H1 (cell line): ENCODE data around the gene PPP1R1C. TPM values are rescaled to one million over a fixed set of nuclear protein-coding genes. Genes with fewer than 3 reads are reported as not detected.

ENCODE experiments used
- CTCF ChIA-PET: fragments of 300-600 bp; sonication (Branson Sonifier 250); formaldehyde crosslinking; loops from one replicate; lab custom pipeline; 2021; ENCODE audit not compliant: partially characterized antibody; lab: Charles Lee
- POLR2A ChIA-PET: fragments of 300-600 bp; sonication (Branson Sonifier 250); formaldehyde crosslinking; loops from one replicate; lab custom pipeline; 2021; ENCODE audit warnings: inconsistent platforms; ENCODE audit not compliant: partially characterized antibody; lab: Charles Lee
- DNase-seq, 2 experiments: peaks; one replicate each; pipeline versions ENCODE4 v3.0.0 to v3.0.0-alpha.2; 2010 to 2022; ENCODE audit warnings: low spot score in 2 of 2, low read depth in 1 of 2, mixed read lengths in 1 of 2
- FAIRE-seq: peaks from 2 replicates; lab custom pipeline; 2011; peaks lifted over from hg19 to GRCh38; lab: Jason Lieb, UNC
- H2AFZ ChIP-seq: 2 replicates; pipeline ENCODE4 v1.8.1; 2012; ENCODE audit warnings: low read length, inconsistent platforms
- H2AK5ac ChIP-seq: 2 replicates; pipeline ENCODE4 v1.6.1; 2013; ENCODE audit warnings: low read depth, low read length
- H2BK120ac ChIP-seq: replicated peaks from 2 replicates; pipeline ENCODE3; 2013; ENCODE audit warnings: low read depth, low read length, inconsistent platforms
- H2BK12ac ChIP-seq: 2 replicates; pipeline ENCODE4 v1.6.1; 2013; ENCODE audit warnings: low read depth, low read length
- H2BK15ac ChIP-seq: 2 replicates; pipeline ENCODE4 v1.6.1; 2013; ENCODE audit warnings: low read length
- H2BK20ac ChIP-seq: 2 replicates; pipeline ENCODE4 v1.6.1; 2013; ENCODE audit warnings: low read length
- H2BK5ac ChIP-seq: 2 replicates; pipeline ENCODE4 v1.6.1; 2013; ENCODE audit warnings: low read depth, low read length
- H3K14ac ChIP-seq: 2 replicates; pipeline ENCODE4 v1.6.1; 2013; ENCODE audit warnings: inconsistent platforms; ENCODE audit not compliant: insufficient read length
- H3K18ac ChIP-seq: 2 replicates; pipeline ENCODE4 v1.6.1; 2013; ENCODE audit warnings: low read length; ENCODE audit errors: extremely low read depth
- H3K23ac ChIP-seq: 2 replicates; pipeline ENCODE4 v1.6.1; 2013; ENCODE audit warnings: inconsistent platforms; ENCODE audit not compliant: insufficient read length
- H3K23me2 ChIP-seq: 2 replicates; pipeline ENCODE4 v1.6.1; 2013; ENCODE audit warnings: low read depth, low read length
- H3K27ac ChIP-seq: 2 replicates; pipeline ENCODE4 v1.6.1; 2011; ENCODE audit warnings: low read depth, low read length, inconsistent platforms
- H3K27me3 ChIP-seq, 4 experiments: replicated peaks in 1 of 4; 1 replicate in 1 of 4; 2 replicates in 3 of 4; pipeline versions ENCODE4 v1.6.1 to v1.8.1; 2011 to 2013; ENCODE audit warnings: low read length in 3 of 4, mild to moderate bottlenecking in 3 of 4, inconsistent platforms in 2 of 4, mixed read lengths in 2 of 4, moderate library complexity in 1 of 4; ENCODE audit not compliant: control insufficient read depth in 3 of 4, insufficient read depth in 3 of 4; ENCODE audit errors: extremely low read depth in 1 of 4
- H3K36me3 ChIP-seq, 4 experiments: 2 replicates each; pipeline versions ENCODE4 v1.6.1 to v1.8.1; 2011 to 2013; ENCODE audit warnings: mild to moderate bottlenecking in 4 of 4, low read length in 3 of 4, moderate library complexity in 2 of 4, control low read depth in 1 of 4, inconsistent platforms in 1 of 4; ENCODE audit not compliant: insufficient read depth in 4 of 4, control insufficient read depth in 2 of 4
- H3K4ac ChIP-seq: replicated peaks from 2 replicates; pipeline ENCODE3; 2013; ENCODE audit warnings: low read length, low read depth, mixed read lengths, inconsistent platforms; ENCODE audit not compliant: insufficient read length
- H3K4me1 ChIP-seq, 4 experiments: replicated peaks in 1 of 4; 1 replicate in 1 of 4; 2 replicates in 3 of 4; pipeline versions ENCODE4 v1.6.1 to v1.8.1; 2011 to 2013; ENCODE audit warnings: low read length in 3 of 4, inconsistent platforms in 2 of 4, mixed read lengths in 1 of 4; ENCODE audit not compliant: insufficient read depth in 4 of 4, control insufficient read depth in 3 of 4
- H3K4me2 ChIP-seq, 2 experiments: 2 replicates each; pipeline versions ENCODE4 v1.6.1 to v1.8.1; 2011 to 2013; ENCODE audit warnings: low read depth in 2 of 2, low read length in 2 of 2, control low read depth in 1 of 2, inconsistent platforms in 1 of 2, mild to moderate bottlenecking in 1 of 2; ENCODE audit not compliant: insufficient read depth in 1 of 2
- H3K4me3 ChIP-seq, 4 experiments: fragments of 200-600, 300-600 bp in 1 of 4; sonication (generic), shearing (Covaris generic), sonication (Bioruptor Twin) in 1 of 4; 2 replicates each; pipeline versions ENCODE4 v1.5.1 to v1.8.1; 2011 to 2016; ENCODE audit warnings: low read length in 4 of 4, low read depth in 3 of 4, control low read depth in 2 of 4, inconsistent platforms in 2 of 4, mild to moderate bottlenecking in 2 of 4, mixed read lengths in 1 of 4, moderate library complexity in 1 of 4; ENCODE audit not compliant: insufficient read depth in 2 of 4; ENCODE audit errors: extremely low read depth in 1 of 4
- H3K56ac ChIP-seq: replicated peaks from 2 replicates; pipeline ENCODE3; 2013; ENCODE audit warnings: low read depth, mild to moderate bottlenecking, mixed read lengths, low read length, inconsistent platforms; ENCODE audit not compliant: insufficient read length
- H3K79me1 ChIP-seq: 2 replicates; pipeline ENCODE4 v1.6.1; 2013; ENCODE audit warnings: low read depth, low read length, control low read depth
- H3K79me2 ChIP-seq, 2 experiments: 2 replicates each; pipeline versions ENCODE4 v1.6.1 to v1.8.1; 2012 to 2013; ENCODE audit warnings: low read length in 2 of 2, mild to moderate bottlenecking in 2 of 2, inconsistent platforms in 1 of 2; ENCODE audit not compliant: insufficient read depth in 2 of 2, control insufficient read depth in 1 of 2
- H3K9ac ChIP-seq, 4 experiments: replicated peaks in 1 of 4; 1 replicate in 1 of 4; 2 replicates in 3 of 4; pipeline versions ENCODE4 v1.6.1 to v1.8.1; 2011 to 2013; ENCODE audit warnings: low read depth in 3 of 4, low read length in 3 of 4, control low read depth in 2 of 4, mild to moderate bottlenecking in 2 of 4, moderate library complexity in 2 of 4, inconsistent platforms in 1 of 4; ENCODE audit errors: extremely low read depth in 1 of 4
- H3K9me3 ChIP-seq, 2 experiments: 2 replicates each; pipeline versions ENCODE4 v1.6.1 to v1.8.1; 2012 to 2013; ENCODE audit warnings: mild to moderate bottlenecking in 2 of 2, moderate library complexity in 2 of 2, control low read depth in 1 of 2, inconsistent platforms in 1 of 2, low read depth in 1 of 2, low read length in 1 of 2, mixed read lengths in 1 of 2; ENCODE audit not compliant: insufficient read depth in 2 of 2
- H4K20me1 ChIP-seq, 2 experiments: replicated peaks in 1 of 2; 2 replicates each; pipeline versions ENCODE3 to v1.8.1; 2011 to 2013; ENCODE audit warnings: inconsistent platforms in 2 of 2, low read length in 2 of 2, mild to moderate bottlenecking in 1 of 2; ENCODE audit not compliant: insufficient read depth in 2 of 2, control insufficient read depth in 1 of 2
- H4K5ac ChIP-seq: 2 replicates; pipeline ENCODE4 v1.6.1; 2013; ENCODE audit warnings: low read length, low read depth, mixed read lengths, inconsistent platforms; ENCODE audit not compliant: insufficient read length
- H4K8ac ChIP-seq: 2 replicates; pipeline ENCODE4 v1.8.0; 2013; ENCODE audit warnings: mild to moderate bottlenecking, moderate library complexity, low read length, inconsistent platforms; ENCODE audit not compliant: insufficient read depth; ENCODE audit errors: extremely low read depth
- H4K91ac ChIP-seq: replicated peaks from 2 replicates; pipeline ENCODE3; 2013; ENCODE audit warnings: low read length, mixed read lengths, inconsistent platforms; ENCODE audit not compliant: insufficient read length
- ASH2L ChIP-seq: fragments of 200-600, 300-600 bp; sonication (generic); IDR thresholded peaks from one replicate; pipeline ENCODE4 v1.7.1; 2017; ENCODE audit warnings: low read length
- BCL11A ChIP-seq, 2 experiments: IDR thresholded peaks; one replicate each; pipeline ENCODE4 v1.6.1; 2011; ENCODE audit warnings: low read depth in 2 of 2, low read length in 2 of 2, mild to moderate bottlenecking in 2 of 2
- EGR1 ChIP-seq: IDR thresholded peaks from 2 replicates; pipeline ENCODE4 v1.6.1; 2011; ENCODE audit warnings: low read depth, low read length, borderline replicate concordance
- JUN ChIP-seq: IDR thresholded peaks from 2 replicates; pipeline ENCODE4 v1.6.1; 2011; ENCODE audit warnings: low read depth, mild to moderate bottlenecking, improper control_type of control experiment, low read length
- KDM4A ChIP-seq: IDR thresholded peaks from one replicate; pipeline ENCODE4 v1.7.1; 2012; ENCODE audit warnings: low read depth, mild to moderate bottlenecking, moderate library complexity, low read length, inconsistent platforms; ENCODE audit not compliant: severe bottlenecking
- KDM5A ChIP-seq: fragments of 200-600 bp; IDR thresholded peaks from 2 replicates; pipeline ENCODE4 v1.7.1; 2012; ENCODE audit warnings: mild to moderate bottlenecking, low read length, inconsistent platforms, mixed read lengths
- POLR2AphosphoS5 ChIP-seq: IDR thresholded peaks from 2 replicates; pipeline ENCODE4 v1.6.1; 2011; ENCODE audit warnings: low read depth, low read length
- RAD21 ChIP-seq, 2 experiments: IDR thresholded peaks in 1 of 2; conservative IDR thresholded peaks in 1 of 2; 2 replicates each; pipeline ENCODE4 v1.6.1; 2011; ENCODE audit warnings: low read depth in 2 of 2, low read length in 2 of 2, improper control_type of control experiment in 1 of 2, inconsistent platforms in 1 of 2, mild to moderate bottlenecking in 1 of 2, moderate library complexity in 1 of 2
- RBBP5 ChIP-seq: IDR thresholded peaks from 2 replicates; pipeline ENCODE4 v1.7.1; 2012; ENCODE audit warnings: low read depth, mild to moderate bottlenecking, inconsistent platforms, low read length, moderate library complexity, borderline replicate concordance
- RXRA ChIP-seq: IDR thresholded peaks from 2 replicates; pipeline ENCODE4 v1.6.1; 2011; ENCODE audit warnings: low read depth, mild to moderate bottlenecking, low read length, moderate library complexity; ENCODE audit not compliant: insufficient read depth
- SIN3A ChIP-seq, 2 experiments: IDR thresholded peaks in 1 of 2; conservative IDR thresholded peaks in 1 of 2; 2 replicates each; pipeline ENCODE4 v1.6.1; 2011 to 2012; ENCODE audit warnings: low read length in 2 of 2, improper control_type of control experiment in 1 of 2, low read depth in 1 of 2, mild to moderate bottlenecking in 1 of 2
- SP2 ChIP-seq: IDR thresholded peaks from 2 replicates; pipeline ENCODE4 v1.6.1; 2012; ENCODE audit warnings: mild to moderate bottlenecking, low read length, inconsistent platforms
- TCF12 ChIP-seq: IDR thresholded peaks from 2 replicates; pipeline ENCODE4 v1.6.1; 2011; ENCODE audit warnings: low read depth, mild to moderate bottlenecking, low read length
- WGBS, 2 experiments: shearing (Covaris generic) in 1 of 2; methylation state at CpG; one replicate each; pipeline versions ENCODE4 v1.1.6 to v1.1.7; 2013 to 2015; ENCODE audit warnings: low lambda C conversion rate in 2 of 2, mixed read lengths in 2 of 2, inconsistent platforms in 1 of 2, low coverage in 1 of 2, missing lambda C conversion rate in 1 of 2; ENCODE audit not compliant: insufficient replicate concordance in 2 of 2, insufficient coverage in 1 of 2, insufficient read length in 1 of 2; ENCODE audit errors: extremely low coverage in 1 of 2, missing lambda C conversion rate in 1 of 2; 5-methylcytosine and 5-hydroxymethylcytosine counted together
- polyA plus RNA-seq, 7 experiments: library from polyadenylated mRNA; depleted of rRNA in 3 of 7; stranded (reverse) in 5 of 7; unstranded in 2 of 7; fragments of >200 nt in 5 of 7; fragments of 200-250 nt in 2 of 7; gene quantifications; 1 replicate in 5 of 7; 2 replicates in 1 of 7; 4 replicates in 1 of 7; pipeline versions ENCODE4 v1.2.1 to v1.2.3, GENCODE V29; 2011 to 2013; ENCODE audit warnings: missing spikeins in 2 of 7, mixed read lengths in 2 of 7
- total RNA-seq: library from RNA; stranded (reverse); fragmentation: NEBNext Ultra II Directional; extraction: Animal tissue kit (Norgen Biotek cat#: 25700); gene quantifications from 2 replicates; pipeline ENCODE4 v1.2.1, GENCODE V29; 2021
- TF ChIP-seq, protein P1 (sequence below): IDR thresholded peaks from 2 replicates; pipeline ENCODE4 v1.6.1; 2012; ENCODE audit warnings: inconsistent platforms

Gene PPP1R1C
- total and polyA plus RNA-seq, 2 of the 8 experiments (the other 6 are each of a cell fraction or from before 2014, with no cell fraction given): 1.3 to 5.3 TPM

DNA sequence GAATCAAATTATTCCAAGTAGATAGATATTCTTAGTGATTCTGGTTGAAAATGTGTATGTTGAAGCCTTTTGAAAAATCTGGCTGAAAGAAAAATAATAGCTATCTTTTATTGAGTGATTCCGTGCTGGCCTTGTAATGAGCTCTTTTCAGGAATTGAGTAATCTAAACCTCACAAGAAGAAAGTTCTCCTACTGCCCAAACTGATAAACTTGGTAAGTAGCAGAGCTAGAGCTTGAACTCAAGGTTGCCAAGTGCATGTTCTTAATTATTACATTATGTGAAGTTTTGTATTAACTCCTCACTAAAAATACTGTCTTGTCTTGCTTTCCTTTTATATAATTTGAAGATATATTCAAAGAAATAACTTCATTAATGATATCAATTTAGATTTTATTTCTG lies 1.6 kb upstream of the PPP1R1C start:
- Histone ChIP-seq H3K4ac (no peak overlapping the region), H3K79me1 (no peaks in the 10 kb centered on the region), H3K4me2 (no peak overlapping the region), H3K23ac (no peak overlapping the region), H3K4me3 (no peak overlapping the region), H3K27ac (no peak overlapping the region), H3K9me3 (no peaks in the 10 kb centered on the region), H3K14ac (no peak overlapping the region), H3K27me3 (no peaks in the 10 kb centered on the region), H4K8ac (no peak overlapping the region), H4K91ac (no peak overlapping the region), H4K20me1 (no peaks in the 10 kb centered on the region), H3K4me1 (no peaks in the 10 kb centered on the region), H3K56ac (no peak overlapping the region), H2BK120ac (no peak overlapping the region), H3K36me3 (no peaks in the 10 kb centered on the region), H3K23me2 (no peaks in the 10 kb centered on the region), H2AFZ (no peak overlapping the region), H2BK15ac (no peak overlapping the region), H2BK20ac (no peak overlapping the region), H4K5ac (no peak overlapping the region), H3K18ac (no peak overlapping the region), H3K9ac (no peak overlapping the region), H3K79me2 (no peaks in the 10 kb centered on the region), H2BK5ac (no peak overlapping the region), H2AK5ac (no peak overlapping the region), H2BK12ac (no peak overlapping the region)
- DNase-seq (no peak), FAIRE-seq (no peak)
- CTCF ChIA-PET: interaction anchor here (1.3 kb wide), 1 partner anchor 20 kb away, joined by 3 read pairs; no protein-coding TSS in a partner anchor
- WGBS, 2 experiments: 94% methylated on average over 1 of the region's 1 CpG; no CpG with 5 or more reads in 1 of the 2 experiments
- POLR2A ChIA-PET: no interaction called here
- TF ChIP-seq BCL11A (IDR thresholded peaks at IDR 0.05; ENCODE audit: low read depth in 2 of 2, low read length in 2 of 2) (no peak), SIN3A (conservative IDR thresholded peaks at IDR 0.05 in 1 of 2, IDR thresholded peaks at IDR 0.05 in 1 of 2; ENCODE audit: low read depth in 1 of 2, low read length in 2 of 2) (no peak), KDM5A (no peak), RXRA (no peak), KDM4A (no peak), POLR2AphosphoS5 (no peak), ASH2L (no peak), SP2 (no peak), RAD21 (IDR thresholded peaks at IDR 0.05 in 1 of 2, conservative IDR thresholded peaks at IDR 0.05 in 1 of 2; ENCODE audit: low read depth in 2 of 2, low read length in 2 of 2) (no peak), JUN (no peak), RBBP5 (no peak), EGR1 (no peak), TCF12 (no peak)
- TF ChIP-seq, protein P1, sequence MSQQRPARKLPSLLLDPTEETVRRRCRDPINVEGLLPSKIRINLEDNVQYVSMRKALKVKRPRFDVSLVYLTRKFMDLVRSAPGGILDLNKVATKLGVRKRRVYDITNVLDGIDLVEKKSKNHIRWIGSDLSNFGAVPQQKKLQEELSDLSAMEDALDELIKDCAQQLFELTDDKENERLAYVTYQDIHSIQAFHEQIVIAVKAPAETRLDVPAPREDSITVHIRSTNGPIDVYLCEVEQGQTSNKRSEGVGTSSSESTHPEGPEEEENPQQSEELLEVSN: no peak
